AG04449 (cell line): ENCODE data around the gene UBE2D2.
A peak's percentile ranks its signal among the peaks of the same experiment; 100 is the strongest.

ENCODE experiments used
- CTCF ChIA-PET: fragments of 350-600 bp; formaldehyde crosslinking; extraction: SDS; loops from one replicate; lab custom pipeline; 2021; ENCODE audit warnings: antibody characterized with exemption; lab: Yijun Ruan, JAX
- POLR2A ChIA-PET: fragments of 400-600, 350-600 bp; formaldehyde crosslinking; extraction: SDS; loops from one replicate; lab custom pipeline; 2020; ENCODE audit warnings: antibody characterized with exemption, inconsistent platforms; lab: Yijun Ruan, JAX
- DNase-seq: peaks from one replicate; pipeline ENCODE4 v3.0.0-alpha.2; 2010; ENCODE audit warnings: low read depth, low spot score
- H3K4me3 ChIP-seq: 2 replicates; pipeline ENCODE4 v1.5.1; 2011; ENCODE audit warnings: low read depth, mild to moderate bottlenecking, control low read depth, low read length
- CTCF ChIP-seq: IDR thresholded peaks from one replicate; pipeline ENCODE4 v1.5.1; 2011; ENCODE audit warnings: mild to moderate bottlenecking, moderate library complexity, low read length, control low read depth, inconsistent platforms; ENCODE audit not compliant: insufficient read depth; ENCODE audit errors: missing control alignments

UBE2D2 gene

GRCh38 chr5:139635191-139635590 is 74.1 kb downstream of the UBE2D2 start:
- no peak for DNase-seq
- H3K4me3 ChIP-seq = no peak overlapping the region
- POLR2A ChIA-PET = interaction anchor here (1.0 to 2.6 kb wide), 5 partner anchors 13 to 61 kb away, joined by 3 to 13 read pairs (median 4); partner anchors contain the start of gene CXXC5
- TF ChIP-seq CTCF = no peak
- CTCF ChIA-PET = interaction anchor here (1.0 to 15.0 kb wide), 31 partner anchors 9 to 335 kb away, joined by 3 to 795 read pairs (median 16); partner anchors contain the start of gene CXXC5

GRCh38 chr5:139635606-139636206 is 74.6 kb downstream of the UBE2D2 start:
- DNase-seq = no peak
- ChIA-PET CTCF (interaction anchor here (0.7 to 15.0 kb wide), 32 partner anchors 9 to 334 kb away, joined by 3 to 795 read pairs (median 12); partner anchors contain the start of gene CXXC5), POLR2A (interaction anchor here (1.0 to 2.6 kb wide), 6 partner anchors 12 to 60 kb away, joined by 3 to 13 read pairs (median 4); partner anchors contain the start of gene CXXC5)
- H3K4me3 ChIP-seq = no peak overlapping the region
- TF ChIP-seq CTCF = peak; percentile 65

GRCh38 chr5:139636207-139636792 is 75.2 kb downstream of the UBE2D2 start:
- POLR2A ChIA-PET = interaction anchor here (1.0 to 3.9 kb wide), 7 partner anchors 12 to 60 kb away, joined by 3 to 55 read pairs (median 4); partner anchors contain the start of gene CXXC5
- no peak for DNase-seq
- CTCF ChIA-PET = interaction anchor here (0.7 to 15.0 kb wide), 28 partner anchors 10 to 334 kb away, joined by 3 to 795 read pairs (median 7); partner anchors contain the start of gene CXXC5
- no peak overlapping the region for H3K4me3 ChIP-seq
- no peak for TF ChIP-seq CTCF

- no peak for TF ChIP-seq CTCF
- ChIA-PET CTCF (interaction anchor here (1.0 to 15.0 kb wide), 11 partner anchors 10 to 141 kb away, joined by 3 to 795 read pairs (median 41); partner anchors contain the start of gene CXXC5), POLR2A (interaction anchor here (2.0 to 3.9 kb wide), 3 partner anchors 11 to 23 kb away, joined by 6 to 55 read pairs (median 13); partner anchors contain the start of gene CXXC5)
- DNase-seq = no peak
- peak overlapping the region; percentile 53 for H3K4me3 ChIP-seq
These were observed 75.9 kb downstream of the UBE2D2 start for GRCh38 chr5:139636975-139637408.

GRCh38 chr5:139637438-139638089 is 76.4 kb downstream of the UBE2D2 start:
- ChIA-PET POLR2A (interaction anchor here (0.6 to 3.9 kb wide), 7 partner anchors 9 to 128 kb away, joined by 3 to 55 read pairs (median 4); partner anchors contain the start of gene CXXC5), CTCF (interaction anchor here (0.6 to 15.0 kb wide), 16 partner anchors 11 to 153 kb away, joined by 3 to 795 read pairs (median 4); partner anchors contain the start of gene CXXC5)
- H3K4me3 ChIP-seq = peak overlapping the region; percentile 53
- DNase-seq = no peak
- TF ChIP-seq CTCF = peak; percentile 16
